ENCODE measurements around the gene UHRF1.
"Not testable (repeated sequence)": the region's sequence is repeated elsewhere in the genome, so short reads cannot be mapped to it uniquely, and the experiment has no call there.

The UHRF1 gene

DNA sequence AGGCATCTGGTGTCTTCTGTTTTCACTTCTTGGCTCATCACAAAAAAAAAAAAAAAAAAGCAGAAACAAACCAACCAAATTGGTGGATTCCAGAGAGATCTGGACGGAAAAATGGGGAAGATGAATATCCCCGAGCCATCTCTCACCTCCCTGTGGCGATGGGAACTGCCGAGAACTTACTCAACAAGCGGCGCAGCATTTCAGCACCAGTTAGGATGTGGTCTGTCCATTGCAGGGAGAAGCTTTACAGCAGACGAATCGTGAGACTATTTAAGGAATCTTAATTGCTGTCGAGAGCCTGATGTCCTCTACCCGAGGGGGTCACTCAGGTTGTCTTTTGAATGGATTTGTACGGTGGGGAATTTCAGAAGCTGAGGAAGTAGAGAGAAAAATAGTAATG lies 42.4 kb downstream of the UHRF1 start:
- TF ChIP-seq, protein P1, sequence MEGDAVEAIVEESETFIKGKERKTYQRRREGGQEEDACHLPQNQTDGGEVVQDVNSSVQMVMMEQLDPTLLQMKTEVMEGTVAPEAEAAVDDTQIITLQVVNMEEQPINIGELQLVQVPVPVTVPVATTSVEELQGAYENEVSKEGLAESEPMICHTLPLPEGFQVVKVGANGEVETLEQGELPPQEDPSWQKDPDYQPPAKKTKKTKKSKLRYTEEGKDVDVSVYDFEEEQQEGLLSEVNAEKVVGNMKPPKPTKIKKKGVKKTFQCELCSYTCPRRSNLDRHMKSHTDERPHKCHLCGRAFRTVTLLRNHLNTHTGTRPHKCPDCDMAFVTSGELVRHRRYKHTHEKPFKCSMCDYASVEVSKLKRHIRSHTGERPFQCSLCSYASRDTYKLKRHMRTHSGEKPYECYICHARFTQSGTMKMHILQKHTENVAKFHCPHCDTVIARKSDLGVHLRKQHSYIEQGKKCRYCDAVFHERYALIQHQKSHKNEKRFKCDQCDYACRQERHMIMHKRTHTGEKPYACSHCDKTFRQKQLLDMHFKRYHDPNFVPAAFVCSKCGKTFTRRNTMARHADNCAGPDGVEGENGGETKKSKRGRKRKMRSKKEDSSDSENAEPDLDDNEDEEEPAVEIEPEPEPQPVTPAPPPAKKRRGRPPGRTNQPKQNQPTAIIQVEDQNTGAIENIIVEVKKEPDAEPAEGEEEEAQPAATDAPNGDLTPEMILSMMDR (conservative IDR thresholded peaks at IDR 0.05; ENCODE audit: low read depth, low read length) = no peak
- DNase-seq (ENCODE audit: low read depth) = no peak
- H3K4me3 ChIP-seq (ENCODE audit: low read length) = no peak overlapping the region

DNA sequence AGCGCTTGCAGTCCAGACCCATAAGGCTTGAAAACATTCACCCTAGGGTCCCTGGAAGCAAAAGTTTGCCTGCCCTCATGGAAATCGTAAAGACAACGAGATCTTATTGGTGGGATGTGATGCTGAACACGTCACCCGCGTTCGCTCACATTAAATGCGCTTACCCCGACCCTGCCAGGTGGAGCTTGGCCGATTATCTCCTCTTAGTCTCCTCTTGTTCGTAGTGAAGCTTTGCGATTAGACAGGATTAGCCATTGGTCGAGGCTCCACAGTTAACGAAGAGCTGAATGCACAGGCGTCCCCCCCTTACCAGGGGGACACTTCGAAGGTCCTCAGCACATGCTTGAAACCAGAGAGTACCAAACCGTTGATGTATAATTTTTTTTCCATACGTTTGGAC lies 43.6 kb downstream of the UHRF1 start:
- no peak for DNase-seq (ENCODE audit: low read depth)
- TF ChIP-seq, protein P1 (conservative IDR thresholded peaks at IDR 0.05; ENCODE audit: low read depth, low read length) = no peak

DNA sequence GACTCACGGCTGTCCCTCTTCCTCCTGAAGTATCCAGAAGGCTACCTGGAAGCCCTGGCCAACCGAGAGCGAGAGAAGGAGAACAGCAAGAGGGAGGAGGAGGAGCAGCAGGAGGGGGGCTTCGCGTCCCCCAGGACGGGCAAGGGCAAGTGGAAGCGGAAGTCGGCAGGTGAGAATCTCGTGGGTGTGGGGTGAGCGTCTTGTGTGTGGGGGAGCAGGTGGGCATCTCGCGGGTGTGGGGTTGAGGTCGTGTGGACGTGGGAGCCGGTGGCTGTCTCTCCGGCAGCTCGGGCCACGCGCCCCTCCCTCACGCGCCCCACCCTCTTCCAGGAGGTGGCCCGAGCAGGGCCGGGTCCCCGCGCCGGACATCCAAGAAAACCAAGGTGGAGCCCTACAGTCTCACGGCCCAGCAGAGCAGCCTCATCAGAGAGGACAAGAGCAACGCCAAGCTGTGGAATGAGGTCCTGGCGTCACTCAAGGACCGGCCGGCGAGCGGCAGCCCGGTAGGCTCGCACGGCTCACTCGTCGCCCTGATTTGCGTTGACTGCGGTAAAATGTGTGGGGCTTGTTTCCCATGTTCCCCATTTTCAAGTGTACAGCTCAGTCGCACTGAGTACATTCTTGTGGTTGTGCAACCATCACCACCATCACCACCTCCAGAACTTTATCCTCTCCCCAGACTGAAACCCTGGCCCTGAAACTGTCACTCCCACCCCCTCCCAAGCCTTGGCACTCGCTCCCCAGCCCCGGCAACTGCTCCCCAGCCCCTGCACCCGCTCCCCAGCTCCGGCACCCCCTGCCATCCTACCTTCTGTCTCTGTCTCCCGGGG lies 45.2 kb downstream of the UHRF1 start:
- DNase-seq (ENCODE audit: low read depth); H3K4me3 ChIP-seq (ENCODE audit: low read length): not testable (repeated sequence)

More for the DNA sequence above, 43.6 kb downstream of the UHRF1 start:
- H3K4me3 ChIP-seq (ENCODE audit: low read length) = no peak overlapping the region

DNA sequence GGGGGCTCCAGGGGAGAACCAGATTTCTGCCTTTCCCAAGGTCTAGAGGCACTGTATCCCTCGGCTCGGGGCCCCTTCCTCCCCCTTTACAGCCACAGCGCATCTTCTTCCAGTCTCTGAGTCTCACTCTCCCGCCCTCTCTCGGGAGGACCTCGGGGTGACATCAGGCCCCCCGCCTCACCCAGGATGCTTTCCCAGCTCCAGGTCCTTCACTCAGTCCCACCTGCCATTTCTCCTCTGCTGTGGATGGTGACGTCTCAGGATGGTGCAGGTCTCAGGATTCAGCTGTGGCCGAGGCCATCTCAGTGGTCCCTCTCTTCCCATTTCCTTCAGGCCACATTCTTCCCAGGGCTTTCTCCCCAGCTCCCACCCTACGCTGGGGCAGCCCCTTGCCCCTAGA lies 46.0 kb downstream of the UHRF1 start:
- DNase-seq (ENCODE audit: low read depth) = no peak
- TF ChIP-seq, protein P1 (conservative IDR thresholded peaks at IDR 0.05; ENCODE audit: low read depth, low read length) = no peak
- H3K4me3 ChIP-seq (ENCODE audit: low read length) = no peak overlapping the region

DNA sequence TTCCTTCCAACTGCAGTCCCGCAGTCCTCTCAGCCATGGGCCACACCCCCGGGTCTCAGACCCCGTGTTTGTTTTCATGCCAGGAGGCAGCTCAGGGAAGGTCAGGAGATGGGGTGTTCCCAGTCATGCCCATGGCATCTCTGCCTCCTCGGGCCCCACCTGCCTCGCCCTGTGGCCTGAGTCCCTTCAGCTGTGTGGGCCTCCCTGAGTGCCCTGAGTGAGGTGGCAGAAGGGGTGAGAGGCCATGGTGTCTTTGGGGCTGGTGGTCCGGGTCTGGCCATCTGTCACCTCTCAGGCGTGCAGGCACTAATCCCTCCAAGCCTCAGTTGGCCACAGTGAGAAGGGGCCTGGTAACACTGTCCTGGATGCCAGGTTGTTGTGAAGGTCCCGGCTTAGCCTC lies 48.7 kb downstream of the UHRF1 start:
- TF ChIP-seq, protein P1 (conservative IDR thresholded peaks at IDR 0.05; ENCODE audit: low read depth, low read length) = no peak
- H3K4me3 ChIP-seq (ENCODE audit: low read length) = no peak overlapping the region
- DNase-seq (ENCODE audit: low read depth) = no peak

DNA sequence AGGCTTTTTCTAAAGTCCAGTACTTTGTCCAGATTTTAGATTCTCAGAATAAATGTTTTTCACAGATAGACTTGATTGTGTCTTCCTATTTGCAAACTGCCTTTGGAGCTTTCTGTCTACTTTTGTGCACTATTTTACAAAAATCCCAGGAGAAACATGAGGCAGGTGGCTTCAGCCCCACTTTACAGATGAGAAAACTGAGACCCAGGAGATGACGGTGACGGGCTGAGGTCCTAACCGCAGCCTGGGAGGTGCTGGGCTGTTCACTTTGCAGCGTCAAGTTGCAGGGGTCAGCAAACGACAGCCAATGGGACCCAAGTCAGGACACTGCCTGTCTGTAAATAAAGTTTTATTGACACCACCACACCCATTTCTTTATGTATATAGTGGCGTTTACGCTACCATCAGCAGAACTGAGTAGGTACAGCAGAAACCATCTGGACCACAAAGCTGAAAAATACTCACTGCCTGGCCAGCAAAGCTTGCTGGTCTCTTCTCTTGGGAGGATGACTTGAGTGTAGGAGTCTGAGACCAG lies 52.9 kb downstream of the UHRF1 start:
- TF ChIP-seq, protein P1 (conservative IDR thresholded peaks at IDR 0.05; ENCODE audit: low read depth, low read length) = no peak
- no peak overlapping the region for H3K4me3 ChIP-seq (ENCODE audit: low read length)
- DNase-seq (ENCODE audit: low read depth) = no peak

DNA sequence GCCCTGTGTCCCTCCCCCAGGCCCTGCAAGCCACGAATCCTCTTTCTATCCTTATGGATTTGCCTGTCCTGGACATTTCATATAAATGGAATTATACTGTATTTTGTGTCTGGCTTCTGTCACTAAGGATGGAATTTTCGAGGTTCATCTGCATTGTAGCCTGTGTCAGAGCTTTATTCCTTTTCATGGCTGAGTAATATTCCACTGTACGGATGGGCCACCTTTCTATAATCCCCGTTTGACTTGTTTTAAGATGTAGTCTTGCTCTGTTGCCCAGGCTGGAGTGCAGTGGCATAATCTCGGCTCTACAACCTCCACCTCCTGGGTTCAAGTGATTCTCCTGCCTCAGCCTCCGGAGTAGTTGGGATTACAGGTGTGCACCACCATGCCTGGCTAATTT lies 55.8 kb downstream of the UHRF1 start:
- no peak overlapping the region for H3K4me3 ChIP-seq (ENCODE audit: low read length)
- DNase-seq (ENCODE audit: low read depth) = no peak
- TF ChIP-seq, protein P1 (conservative IDR thresholded peaks at IDR 0.05; ENCODE audit: low read depth, low read length) = no peak
